GM12874 (cell line): ENCODE measurements around the gene TUBG2.
A peak's percentile ranks its signal among the peaks of the same experiment; 100 is the strongest.

ENCODE experiments used
- CTCF ChIP-seq: IDR thresholded peaks from 2 replicates; pipeline ENCODE4 v1.5.1; 2011; ENCODE audit warnings: low read depth, mild to moderate bottlenecking, control low read depth, low read length, moderate library complexity; ENCODE audit not compliant: insufficient read depth

The TUBG2 gene

DNA sequence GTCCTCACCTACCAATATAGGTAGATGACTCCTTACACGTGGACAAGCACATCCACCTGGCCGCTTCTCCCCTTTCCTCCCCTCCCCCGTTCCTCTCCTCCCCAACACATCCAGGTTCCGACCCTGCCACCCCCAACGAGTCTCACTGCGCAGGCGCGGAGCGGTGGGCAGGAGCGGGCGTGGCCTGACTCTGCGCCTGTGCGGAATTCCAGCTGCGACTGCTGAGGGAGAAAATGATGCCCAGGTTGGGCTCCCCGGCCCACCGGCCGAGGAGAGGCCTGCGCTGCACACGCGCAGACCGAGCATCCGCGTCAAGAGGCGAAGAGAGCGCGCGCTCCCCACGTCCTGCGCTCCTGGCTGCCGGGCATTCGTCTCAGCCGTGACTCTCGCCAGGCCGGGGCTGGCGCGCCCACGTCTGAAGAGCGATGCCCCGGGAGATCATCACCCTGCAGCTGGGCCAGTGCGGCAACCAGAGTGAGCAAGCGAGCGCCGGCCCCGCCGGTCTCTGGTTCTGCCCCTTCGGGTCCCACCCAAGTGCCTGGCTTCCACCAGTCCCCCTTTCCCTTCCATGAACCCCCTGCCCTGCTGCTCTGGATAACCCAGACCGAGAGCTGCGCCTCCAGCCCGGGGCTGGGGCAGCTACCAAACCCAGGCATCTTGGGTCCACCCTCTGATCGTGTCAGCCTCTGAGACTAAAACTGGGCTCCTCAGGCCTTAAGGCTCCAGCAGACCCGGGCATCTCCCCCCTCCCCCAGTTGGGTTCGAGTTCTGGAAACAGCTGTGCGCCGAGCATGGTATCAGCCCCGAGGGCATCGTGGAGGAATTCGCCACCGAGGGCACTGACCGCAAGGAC is at the start of gene TUBG2:
TSS of gene TUBG2 (plus strand) at position 206 of the 853 bp plus-strand sequence. CDS start at position 426, 220 bp downstream.
- no peak for TF ChIP-seq CTCF

DNA sequence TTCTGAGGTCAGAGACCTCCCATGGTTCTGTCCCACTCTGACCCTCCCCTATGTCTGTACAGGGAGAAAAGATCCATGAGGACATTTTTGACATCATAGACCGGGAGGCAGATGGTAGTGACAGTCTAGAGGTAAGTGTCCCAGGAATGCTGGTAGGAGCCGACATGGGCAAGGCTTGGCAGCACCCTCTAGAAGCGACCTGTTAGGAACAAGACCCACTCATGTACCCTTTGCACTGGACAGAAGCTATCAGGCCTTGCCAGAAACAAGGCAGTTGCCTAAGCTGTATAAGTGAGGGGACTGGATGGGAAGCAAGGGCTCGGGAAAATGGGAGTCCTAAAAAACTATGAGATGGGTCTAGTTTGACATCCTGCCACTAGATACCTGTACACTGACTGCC is 47.1 kb upstream of the TUBG2 start:
- no peak for TF ChIP-seq CTCF

DNA sequence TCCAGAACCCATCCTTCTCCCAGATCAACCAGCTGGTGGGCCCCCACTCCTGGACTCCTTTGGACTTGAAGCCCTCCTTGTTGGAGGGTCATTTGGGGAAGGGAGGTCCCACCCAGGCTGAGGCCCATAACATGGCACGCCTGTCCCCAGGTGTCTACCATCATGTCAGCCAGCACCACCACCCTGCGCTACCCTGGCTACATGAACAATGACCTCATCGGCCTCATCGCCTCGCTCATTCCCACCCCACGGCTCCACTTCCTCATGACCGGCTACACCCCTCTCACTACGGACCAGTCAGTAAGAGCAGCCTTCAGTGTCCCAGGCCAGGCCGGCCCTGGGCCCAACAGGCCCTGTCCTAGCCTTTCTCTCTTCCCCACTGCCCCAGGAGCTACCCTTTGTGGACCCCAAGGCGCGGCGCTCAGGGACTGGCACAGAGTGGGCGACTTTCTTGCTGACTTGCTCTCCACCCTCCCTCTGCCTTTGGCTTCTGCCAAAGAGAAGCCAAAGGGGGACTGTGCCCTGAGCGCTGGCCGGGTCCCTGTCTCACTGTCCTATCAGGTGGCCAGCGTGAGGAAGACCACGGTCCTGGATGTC is 45.3 kb upstream of the TUBG2 start:
- no peak for TF ChIP-seq CTCF

DNA sequence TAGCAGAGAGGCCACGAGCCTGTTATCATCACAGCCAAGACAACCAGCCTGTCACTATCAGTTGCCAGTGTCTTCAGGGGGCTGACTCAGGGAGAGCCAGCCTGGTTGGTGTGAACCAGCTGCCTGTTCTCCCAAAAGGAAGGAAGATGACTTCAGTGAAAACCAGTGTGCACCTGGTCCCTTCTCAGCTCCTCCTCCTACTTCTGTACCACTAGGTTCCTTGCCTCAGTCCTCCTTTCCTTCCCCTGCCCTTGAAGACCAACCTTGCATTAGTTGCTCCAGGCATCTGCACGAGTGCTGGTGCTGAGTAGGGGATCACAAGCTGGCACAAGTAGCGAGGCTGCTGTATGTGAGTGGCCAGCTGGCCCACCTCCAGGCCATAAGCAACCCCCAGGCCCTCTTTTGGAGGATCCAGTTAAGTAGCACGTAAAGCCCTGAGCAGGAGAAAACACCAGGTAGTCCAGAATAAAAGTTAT is 41.1 kb upstream of the TUBG2 start:
- no peak for TF ChIP-seq CTCF

DNA sequence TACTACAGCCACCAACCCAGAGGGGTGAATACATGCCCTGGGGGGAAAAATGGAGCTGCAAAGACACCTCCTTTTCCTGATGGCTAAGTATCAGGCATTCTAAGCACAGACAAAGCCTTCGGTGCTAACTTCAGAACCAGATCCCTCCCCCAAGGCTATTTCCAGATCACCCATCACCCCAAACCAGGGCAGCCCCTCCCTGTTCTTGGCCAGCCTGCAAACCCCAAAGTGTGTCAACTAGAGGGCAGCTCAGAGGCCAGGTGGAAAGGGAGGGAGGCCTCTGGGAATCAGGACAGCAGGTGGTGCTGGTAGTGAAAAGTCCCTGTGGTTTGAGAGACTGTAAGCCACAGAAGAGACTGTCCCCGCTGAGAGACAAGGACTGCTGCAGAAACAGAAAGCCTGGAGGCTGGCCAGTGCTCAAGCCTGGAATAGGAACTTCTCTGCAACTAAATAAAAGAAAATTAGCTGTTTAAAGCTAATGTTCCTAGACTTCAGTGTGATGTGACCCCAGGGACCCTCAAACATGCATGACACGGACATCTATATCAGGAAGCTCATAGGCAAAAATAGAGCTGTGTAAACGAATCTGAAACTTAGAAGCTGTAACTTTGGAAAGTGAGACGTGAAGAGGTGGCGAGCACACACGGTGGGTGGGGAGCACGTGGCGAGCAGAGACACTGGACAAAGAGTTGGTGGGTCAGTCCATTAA is 40.5 kb upstream of the TUBG2 start:
- TF ChIP-seq CTCF: 0 out of 2 replicates have a peak, but pooled peaks have one; percentile 9

DNA sequence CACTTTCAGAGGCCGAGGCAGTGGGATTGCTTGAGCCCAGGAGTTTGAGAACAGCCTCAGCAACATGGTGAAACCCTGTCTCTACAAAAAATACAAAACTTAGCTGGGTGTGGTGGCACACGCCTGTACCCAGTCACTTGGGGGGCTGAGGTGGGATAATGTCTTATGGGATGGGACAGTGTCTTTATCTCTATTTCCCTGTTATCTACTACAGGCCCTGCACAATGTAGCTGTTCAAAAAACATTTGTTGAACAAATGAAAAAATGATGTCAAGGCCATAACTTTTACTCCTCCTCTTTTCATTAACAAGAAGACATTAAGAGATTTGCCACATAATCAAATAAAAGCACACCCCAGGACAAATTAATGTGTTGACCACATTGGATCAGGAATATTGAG is 35.8 kb upstream of the TUBG2 start:
- no peak for TF ChIP-seq CTCF

- no peak for TF ChIP-seq CTCF
Observed at GRCh38 chr17:42623732-42624596, 35.1 kb upstream of the TUBG2 start.
